HG03571 (cell line): ENCODE data around the gene SLC24A4.

Experiments used
- ATAC-seq: cut with Tn5 transposase; IDR thresholded peaks from one replicate; pipeline ENCODE4 v1.9.1; 2021; ENCODE audit not compliant: unreplicated experiment

SLC24A4 gene

GRCh38 chr14:92473261-92473968 is 150.4 kb downstream of the SLC24A4 start:
- no peak for ATAC-seq

- no peak for ATAC-seq
These were observed 151.1 kb downstream of the SLC24A4 start for GRCh38 chr14:92473969-92474535.

- no peak for ATAC-seq
These were observed 152.1 kb downstream of the SLC24A4 start for GRCh38 chr14:92475037-92475436.

DNA sequence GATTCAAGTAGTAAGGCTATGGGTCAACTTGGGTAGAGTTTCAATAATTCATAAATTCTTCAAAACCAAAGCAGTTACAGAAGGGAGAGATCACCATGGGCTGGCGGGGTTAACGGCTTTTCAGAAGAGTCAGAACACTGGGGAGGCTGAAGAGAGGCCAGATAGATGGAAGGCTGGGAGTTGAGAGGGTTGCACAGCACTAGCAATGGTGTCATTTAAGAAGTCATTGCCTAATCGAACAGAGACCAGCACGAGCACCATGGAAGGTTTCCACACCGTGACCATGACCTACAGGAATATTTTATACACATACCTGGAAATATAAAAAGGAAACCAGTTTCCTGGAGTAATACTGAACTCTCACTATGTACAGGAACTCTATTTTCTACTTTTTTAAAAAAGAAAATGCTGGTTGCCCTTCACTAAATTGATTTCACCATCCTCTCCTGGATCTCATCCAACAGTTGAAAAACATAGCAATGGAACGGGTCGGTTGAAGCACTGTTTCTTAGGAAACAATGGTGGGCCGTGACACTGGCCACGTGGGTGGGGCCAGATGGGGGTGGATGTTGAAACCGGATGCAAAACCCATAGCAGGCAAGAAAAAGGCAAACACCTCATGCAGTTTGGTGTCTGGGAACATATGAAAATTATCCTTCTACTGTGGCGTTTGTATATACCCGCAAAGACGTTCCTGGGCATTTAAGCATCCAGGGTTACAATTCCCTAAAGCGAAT is 152.7 kb downstream of the SLC24A4 start:
- ATAC-seq = no peak

DNA sequence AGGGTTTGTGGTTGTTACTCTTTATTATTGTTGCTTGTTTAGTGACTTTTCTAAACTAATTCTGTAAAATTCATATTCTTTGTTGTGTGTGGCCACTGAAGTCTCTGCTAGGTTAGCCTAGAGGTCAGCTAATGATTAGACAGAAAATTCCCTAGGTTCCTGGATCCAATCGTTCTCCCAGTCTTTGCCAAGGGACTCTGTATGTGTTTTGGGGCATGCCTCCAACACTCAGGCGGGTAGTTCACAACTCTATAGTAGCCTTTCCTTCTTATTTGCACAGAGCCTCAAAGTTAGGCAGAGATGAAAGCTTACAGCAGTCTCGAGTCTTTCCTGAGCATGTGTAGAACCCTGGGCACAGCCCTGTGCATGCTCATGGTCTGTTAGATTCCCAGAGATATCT is 157.9 kb downstream of the SLC24A4 start:
- no peak for ATAC-seq

GRCh38 chr14:92481386-92481785 is 158.4 kb downstream of the SLC24A4 start:
- no peak for ATAC-seq

DNA sequence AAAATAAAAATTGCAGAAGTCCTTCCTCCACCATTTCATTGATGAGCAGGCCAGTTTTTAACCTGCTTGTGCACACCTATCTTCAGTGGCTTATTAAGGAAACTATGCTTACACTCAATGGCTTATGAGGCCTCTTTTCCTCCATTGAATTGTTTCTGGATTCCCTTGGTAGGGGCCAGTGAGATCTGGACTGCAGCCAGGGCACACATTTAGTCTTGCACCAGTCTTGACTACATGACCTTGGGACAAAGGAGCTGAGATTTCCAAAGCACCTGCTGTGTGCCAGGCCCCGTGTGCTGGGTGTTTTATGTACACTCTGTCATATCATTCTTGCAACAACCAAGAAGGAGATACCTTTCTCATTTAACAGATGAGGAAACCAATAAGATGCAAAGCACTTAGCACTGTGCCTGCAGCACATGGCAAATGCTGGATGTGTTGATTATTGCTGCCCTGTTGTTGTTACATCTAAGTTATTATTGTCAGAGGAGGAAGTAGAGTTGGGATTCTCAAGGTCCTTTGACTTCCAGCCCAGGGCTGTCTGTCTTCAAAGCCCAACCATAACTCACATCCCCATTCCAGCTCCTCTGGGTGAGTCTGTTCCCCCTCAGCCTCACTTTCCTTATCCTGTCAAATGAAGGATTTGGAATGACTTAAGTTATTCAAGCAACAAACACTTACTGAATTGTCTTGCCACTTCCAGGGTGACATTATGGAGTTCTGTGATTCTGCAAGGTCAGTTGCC is 159.0 kb downstream of the SLC24A4 start:
- no peak for ATAC-seq

- no peak for ATAC-seq
These were observed 159.8 kb downstream of the SLC24A4 start for GRCh38 chr14:92482621-92483319.

DNA sequence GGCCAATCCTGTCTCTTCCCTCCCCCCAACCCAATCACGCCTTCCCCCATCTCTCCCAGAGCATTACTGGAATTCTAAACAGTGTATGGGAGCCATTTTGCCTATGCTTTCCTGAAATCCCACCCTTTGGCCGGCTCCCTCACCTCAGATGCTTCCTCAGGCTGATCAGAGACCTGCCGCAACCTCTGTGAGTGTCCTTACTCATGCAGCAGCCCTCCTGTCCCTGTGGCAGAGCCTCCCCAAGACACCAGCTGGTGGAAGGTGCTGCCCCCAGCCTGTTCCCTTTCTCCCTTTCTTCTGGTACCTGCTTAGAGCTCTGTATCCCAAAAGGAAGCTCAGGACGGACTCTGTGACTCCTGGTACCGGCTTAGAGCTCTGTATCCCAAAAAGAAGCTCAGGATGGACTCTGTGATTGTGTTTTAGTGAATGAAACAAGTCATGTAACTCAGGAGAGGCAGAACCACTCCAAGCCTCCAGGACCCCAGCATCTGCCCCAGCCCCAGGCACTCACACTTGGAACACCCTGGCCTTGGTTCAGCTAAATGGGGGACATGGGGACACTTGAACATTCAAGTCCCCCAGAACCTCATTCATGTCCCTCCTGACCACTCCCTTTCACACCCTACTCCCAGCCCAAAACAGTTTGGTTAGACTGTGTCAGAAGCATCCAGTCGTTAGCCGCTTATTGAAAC is 161.3 kb downstream of the SLC24A4 start:
- ATAC-seq = no peak

DNA sequence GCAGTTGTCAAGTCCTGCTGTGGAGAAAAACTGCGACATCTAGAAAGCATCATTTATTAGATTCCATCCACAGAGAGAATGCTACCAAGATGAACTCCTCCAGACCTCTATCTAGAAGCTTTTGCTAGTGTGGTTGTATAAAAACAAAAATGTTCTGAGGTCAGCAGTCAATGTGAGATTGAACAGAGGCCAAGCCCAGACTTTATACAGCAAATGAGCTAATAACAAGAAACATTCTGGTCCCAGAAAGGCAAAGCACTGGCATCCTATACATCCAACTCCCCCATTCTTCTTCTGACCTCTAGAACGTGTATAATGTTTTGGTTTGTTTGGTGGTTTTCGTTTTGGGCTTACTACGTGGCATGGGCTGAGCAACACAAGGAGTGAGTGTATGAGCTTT is 163.9 kb downstream of the SLC24A4 start:
- ATAC-seq = no peak

DNA sequence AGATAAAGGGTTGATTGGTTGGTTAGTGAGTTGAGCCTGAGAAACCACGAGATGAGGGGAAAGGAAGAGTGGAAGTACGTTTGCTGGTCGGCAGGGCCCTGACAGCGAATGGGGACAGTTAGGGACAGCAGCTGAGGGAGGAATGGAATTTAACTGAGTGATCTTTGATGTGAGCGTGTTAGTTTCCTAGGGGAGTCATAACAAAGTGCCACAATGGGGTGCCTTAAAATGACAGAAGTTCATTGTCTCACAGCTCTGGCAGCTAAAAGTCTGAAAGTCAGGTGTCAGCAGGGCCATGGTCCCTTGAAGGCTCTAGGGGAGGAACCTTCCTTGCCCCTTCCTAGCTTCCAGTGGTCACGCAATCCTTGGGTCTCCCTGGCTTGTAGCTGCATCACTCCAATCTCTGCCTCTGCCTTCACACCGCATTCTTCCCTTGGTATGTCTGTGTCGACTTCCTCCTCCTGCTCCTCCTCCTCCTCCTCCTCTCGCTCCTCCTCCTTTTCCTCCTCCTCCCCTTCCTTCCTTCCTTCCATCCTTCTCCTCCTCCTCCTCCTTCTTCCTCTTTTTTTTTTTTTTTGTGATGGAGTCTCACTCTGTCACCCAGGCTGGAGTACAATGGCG is 164.7 kb downstream of the SLC24A4 start:
- no peak for ATAC-seq

GRCh38 chr14:92489394-92490238 is 166.7 kb downstream of the SLC24A4 start:
- ATAC-seq = no peak

- no peak for ATAC-seq
These were observed 167.4 kb downstream of the SLC24A4 start for GRCh38 chr14:92490239-92490959.

DNA sequence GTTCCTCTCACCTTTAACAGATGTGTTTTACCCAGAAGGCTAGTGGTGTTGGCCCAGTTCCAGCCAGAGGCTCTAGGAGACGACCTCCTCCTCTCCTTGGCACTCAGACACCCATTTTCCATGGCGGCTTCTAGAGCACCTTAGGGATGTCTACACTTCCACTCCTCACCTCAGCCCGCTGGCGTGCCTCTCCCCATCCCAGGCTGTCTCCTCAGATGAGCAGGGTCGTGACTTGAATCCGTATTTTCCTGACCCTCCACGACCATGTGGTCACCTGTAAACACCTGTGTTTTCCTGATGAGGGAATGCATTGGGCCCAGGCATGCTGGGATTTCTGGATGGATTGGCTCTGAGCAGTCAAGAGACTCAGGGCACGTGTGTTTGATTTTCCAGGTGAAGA is 168.8 kb downstream of the SLC24A4 start:
- ATAC-seq = no peak

GRCh38 chr14:92492258-92492657 is 169.3 kb downstream of the SLC24A4 start:
- no peak for ATAC-seq

DNA sequence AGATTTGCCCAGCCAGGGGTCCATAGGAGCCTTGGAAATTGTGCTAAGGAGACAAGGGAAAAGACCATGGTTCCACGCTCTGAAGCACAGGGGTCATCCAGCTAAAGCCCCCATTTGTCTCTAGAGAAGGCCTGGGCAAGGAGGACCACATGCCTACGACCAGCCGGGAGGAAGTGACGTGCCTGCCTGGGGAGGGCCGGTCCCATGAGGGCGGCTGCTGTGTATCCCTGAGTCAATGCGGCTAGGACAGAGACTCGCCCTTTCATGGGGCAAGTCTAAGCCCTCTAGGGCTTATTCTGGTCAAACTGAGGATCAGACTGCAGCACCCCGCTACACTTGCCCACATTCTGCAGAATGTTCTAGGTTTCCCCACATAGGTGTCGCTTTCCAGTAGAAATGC is 170.1 kb downstream of the SLC24A4 start:
- ATAC-seq = no peak

- no peak for ATAC-seq
These were observed 170.5 kb downstream of the SLC24A4 start for GRCh38 chr14:92493492-92493891.

- no peak for ATAC-seq
These were observed 171.5 kb downstream of the SLC24A4 start for GRCh38 chr14:92494512-92494911.
